ENCODE data around the gene CDK14.

The CDK14 gene

GRCh38 chr7:91181949-91182348 is 585.8 kb downstream of the CDK14 start:
- DNase-seq (ENCODE audit: low read depth in 4 of 4, low spot score in 1 of 4) = no peak

- no peak for DNase-seq (ENCODE audit: low read depth in 4 of 4, low spot score in 1 of 4)
These were observed 587.0 kb downstream of the CDK14 start for GRCh38 chr7:91182819-91183764.

GRCh38 chr7:91185771-91186170 is 589.6 kb downstream of the CDK14 start:
- no peak for DNase-seq (ENCODE audit: low read depth in 4 of 4, low spot score in 1 of 4)

GRCh38 chr7:91187061-91187460 is 590.9 kb downstream of the CDK14 start:
- DNase-seq (ENCODE audit: low read depth in 4 of 4, low spot score in 1 of 4) = no peak

- no peak for DNase-seq (ENCODE audit: low read depth in 4 of 4, low spot score in 1 of 4)
These were observed 595.6 kb downstream of the CDK14 start for GRCh38 chr7:91191771-91192170.

- DNase-seq (ENCODE audit: low read depth in 4 of 4, low spot score in 1 of 4) = no peak
These were observed 597.0 kb downstream of the CDK14 start for GRCh38 chr7:91193141-91193540.

- DNase-seq (ENCODE audit: low read depth in 4 of 4, low spot score in 1 of 4) = no peak
These were observed 598.7 kb downstream of the CDK14 start for GRCh38 chr7:91194841-91195240.

- DNase-seq (ENCODE audit: low read depth in 4 of 4, low spot score in 1 of 4) = no peak
These were observed 599.9 kb downstream of the CDK14 start for GRCh38 chr7:91196058-91196457.

- no peak for DNase-seq (ENCODE audit: low read depth in 4 of 4, low spot score in 1 of 4)
These were observed 602.2 kb downstream of the CDK14 start for GRCh38 chr7:91198371-91198770.

- no peak for DNase-seq (ENCODE audit: low read depth in 4 of 4, low spot score in 1 of 4)
These were observed 603.5 kb downstream of the CDK14 start for GRCh38 chr7:91199601-91200000.

GRCh38 chr7:91201442-91202113 is 605.5 kb downstream of the CDK14 start:
- DNase-seq (ENCODE audit: low read depth in 4 of 4, low spot score in 1 of 4) = no peak

- DNase-seq (ENCODE audit: low read depth in 4 of 4, low spot score in 1 of 4) = no peak
These were observed 610.3 kb downstream of the CDK14 start for GRCh38 chr7:91206361-91206960.

GRCh38 chr7:91212582-91212981 is 616.5 kb downstream of the CDK14 start:
- no peak for DNase-seq (ENCODE audit: low read depth in 4 of 4, low spot score in 1 of 4)

- DNase-seq (ENCODE audit: low read depth in 4 of 4, low spot score in 1 of 4) = no peak
These were observed 630.3 kb downstream of the CDK14 start for GRCh38 chr7:91226411-91226810.

- DNase-seq (ENCODE audit: low read depth in 4 of 4, low spot score in 1 of 4) = no peak
These were observed 632.2 kb downstream of the CDK14 start for GRCh38 chr7:91228327-91228726.

- DNase-seq (ENCODE audit: low read depth in 4 of 4, low spot score in 1 of 4) = no peak
These were observed 632.9 kb downstream of the CDK14 start for GRCh38 chr7:91228927-91229558.

GRCh38 chr7:91230100-91230499 is 634.0 kb downstream of the CDK14 start:
- DNase-seq (ENCODE audit: low read depth in 4 of 4, low spot score in 1 of 4) = no peak

GRCh38 chr7:91230503-91230902 is 634.4 kb downstream of the CDK14 start:
- no peak for DNase-seq (ENCODE audit: low read depth in 4 of 4, low spot score in 1 of 4)

- no peak for DNase-seq (ENCODE audit: low read depth in 4 of 4, low spot score in 1 of 4)
These were observed 637.1 kb downstream of the CDK14 start for GRCh38 chr7:91233212-91233611.

- no peak for DNase-seq (ENCODE audit: low read depth in 4 of 4, low spot score in 1 of 4)
These were observed 639.2 kb downstream of the CDK14 start for GRCh38 chr7:91235211-91235832.

- no peak for DNase-seq (ENCODE audit: low read depth in 4 of 4, low spot score in 1 of 4)
These were observed 643.1 kb downstream of the CDK14 start for GRCh38 chr7:91239171-91239604.

Data from stimulated activated CD4-positive, alpha-beta T cell treated with anti-CD3 and anti-CD28 coated beads, Interleukin-1b, Interleukin-23, amount 100 ng/mL, for 24 hours (primary cell).